GM19455 (cell line): Measurements from ENCODE around the gene AP3B1.
"Not testable (repeated sequence)": the region's sequence is repeated elsewhere in the genome, so short reads cannot be mapped to it uniquely, and the experiment has no call there.

Experiments used
- ATAC-seq: cut with Tn5 transposase; IDR thresholded peaks from one replicate; pipeline ENCODE4 v1.9.1; 2021; ENCODE audit not compliant: unreplicated experiment

AP3B1 gene

DNA sequence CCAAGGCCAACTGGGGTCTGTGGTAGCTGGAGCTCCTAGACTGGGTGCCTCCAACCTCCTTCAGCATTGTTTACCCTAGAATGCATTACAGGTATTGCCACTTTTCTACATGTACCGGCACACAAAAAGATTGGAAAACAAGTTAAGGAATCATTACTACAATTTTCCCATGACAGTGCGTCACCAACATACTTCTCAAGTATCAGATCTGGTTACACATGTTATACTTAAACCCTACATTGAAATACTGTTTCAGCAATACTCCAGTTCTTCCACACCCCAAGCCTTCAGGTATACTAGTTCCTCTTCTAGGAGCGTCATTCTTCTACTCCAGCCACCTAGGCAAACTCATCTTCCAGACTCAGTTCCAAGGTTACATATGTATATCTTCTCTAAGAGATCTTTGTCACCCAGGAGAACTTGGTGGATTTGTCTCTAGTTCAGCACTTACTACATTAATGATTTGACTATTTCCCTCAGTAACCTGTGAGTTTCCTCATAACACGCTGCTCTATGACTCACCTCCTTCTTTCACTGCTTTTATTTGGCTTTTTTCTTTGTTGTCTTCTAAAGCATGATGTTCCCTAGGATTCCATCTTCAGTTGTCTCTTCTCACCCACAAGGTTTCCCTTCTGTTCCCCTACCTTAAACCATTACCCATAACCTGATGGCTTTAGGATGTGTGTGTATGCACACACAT is 217.0 kb downstream of the AP3B1 start:
- ATAC-seq: no peak

DNA sequence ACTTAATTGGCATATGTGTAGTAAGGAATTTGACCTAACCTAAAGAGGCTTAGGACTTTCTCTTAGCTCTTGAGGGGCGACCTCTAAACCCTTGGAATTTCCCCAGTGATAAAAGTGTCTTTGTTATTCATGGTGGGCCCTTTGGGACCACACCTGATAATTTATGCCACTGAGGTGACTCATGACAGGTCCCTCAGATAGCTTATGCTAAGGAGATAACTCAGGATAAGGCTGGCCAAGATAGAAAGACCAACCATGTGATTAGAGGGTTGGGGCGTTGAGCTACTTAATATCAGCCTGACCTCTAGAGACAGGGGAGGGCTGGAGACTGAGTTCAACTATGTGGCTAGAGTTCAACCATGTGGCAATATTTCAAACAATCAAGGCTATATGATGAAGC is 218.1 kb downstream of the AP3B1 start:
- ATAC-seq: no peak

DNA sequence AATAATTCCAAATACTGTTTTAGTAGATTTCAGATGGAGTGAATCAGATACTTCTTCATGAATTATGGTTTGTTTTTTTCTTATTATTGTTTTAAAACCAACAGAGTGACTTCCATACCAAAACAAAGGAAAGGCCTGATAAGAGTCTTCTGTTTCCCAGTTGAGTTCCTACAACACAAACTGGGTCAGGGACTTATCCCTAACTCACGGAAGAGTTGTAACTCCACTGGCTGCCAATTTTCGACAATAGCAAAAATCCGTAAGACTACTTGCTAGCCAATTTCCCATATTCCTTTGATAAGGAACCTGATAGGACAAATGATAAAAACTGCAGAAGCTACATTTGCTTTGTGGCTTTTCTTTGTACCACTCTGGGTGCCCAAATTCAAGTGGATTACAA is 219.2 kb downstream of the AP3B1 start:
- ATAC-seq: no peak

DNA sequence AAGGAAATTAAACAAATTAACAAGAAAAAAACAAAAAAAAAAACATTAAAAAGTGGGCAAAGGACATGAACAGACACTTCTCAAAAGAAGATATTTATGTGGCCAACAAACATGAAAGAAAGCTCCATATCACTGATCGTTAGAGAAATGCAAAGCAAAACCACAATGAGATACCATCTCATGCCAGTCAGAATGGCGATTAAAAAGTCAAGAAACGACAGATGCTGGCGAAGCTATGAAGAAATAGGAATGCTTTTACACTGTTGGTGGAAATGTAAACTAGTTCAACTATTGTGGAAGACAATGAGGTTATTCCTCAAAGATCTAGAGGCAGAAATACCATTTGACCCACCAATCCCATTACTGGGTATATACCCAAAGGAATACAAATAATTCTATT is 223.8 kb downstream of the AP3B1 start:
- not testable (repeated sequence) for ATAC-seq

DNA sequence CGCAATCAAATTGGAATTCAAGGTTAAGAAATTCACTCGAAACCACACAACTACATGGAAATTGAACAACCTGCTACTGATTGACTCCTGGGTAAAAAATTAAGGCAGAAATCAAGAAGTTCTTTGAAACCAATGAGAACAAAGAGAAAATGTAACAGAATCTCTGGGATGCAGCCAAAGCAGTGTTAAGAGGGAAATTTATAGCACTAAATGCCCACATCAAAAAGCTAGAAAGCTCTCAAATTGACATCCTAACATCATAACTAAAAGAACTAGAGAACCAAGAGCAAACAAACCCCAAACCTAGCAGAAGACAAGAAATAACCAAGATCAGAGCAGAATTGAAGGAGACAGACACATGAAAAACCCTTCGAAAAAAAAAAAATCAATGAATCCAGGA is 226.9 kb downstream of the AP3B1 start:
- ATAC-seq: not testable (repeated sequence)

DNA sequence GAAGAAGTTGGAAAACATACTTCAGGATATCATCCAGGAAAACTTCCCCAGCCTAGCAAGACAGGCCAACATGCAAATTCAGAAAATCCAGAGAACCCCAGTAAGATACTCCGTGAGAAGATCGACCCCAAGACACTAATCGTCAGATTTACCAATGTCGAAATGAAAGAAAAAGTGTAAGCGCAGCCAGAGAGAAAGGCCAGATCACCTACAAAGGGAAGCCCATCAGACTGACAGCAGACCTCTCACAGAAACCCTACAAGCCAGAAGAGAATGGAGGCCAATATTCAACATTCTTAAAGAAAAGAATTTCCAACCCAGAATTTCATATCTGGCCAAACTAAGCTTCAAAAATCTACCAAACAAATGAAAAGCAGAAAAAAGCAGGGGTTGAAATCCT is 227.8 kb downstream of the AP3B1 start:
- ATAC-seq: not testable (repeated sequence)

DNA sequence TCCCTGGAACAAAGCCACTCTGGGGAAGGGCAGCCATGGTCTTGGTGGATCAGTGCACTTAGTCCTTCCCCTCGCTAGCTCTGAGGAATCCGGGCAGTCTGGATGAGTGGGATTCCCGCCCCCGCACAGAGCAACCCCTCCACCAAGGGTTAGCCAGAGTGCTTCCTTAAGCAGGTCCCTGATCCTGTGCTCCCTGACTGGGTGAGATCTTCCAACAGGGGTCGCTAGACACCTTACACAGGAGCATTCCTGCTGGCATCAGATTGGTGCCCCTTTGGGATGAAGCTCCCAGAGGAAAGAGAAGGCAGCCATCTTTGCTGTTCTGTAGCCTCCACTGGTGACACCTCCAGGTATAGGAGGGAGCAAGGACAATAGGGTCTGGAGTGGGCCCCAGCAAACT is 228.8 kb downstream of the AP3B1 start:
- ATAC-seq: no peak

DNA sequence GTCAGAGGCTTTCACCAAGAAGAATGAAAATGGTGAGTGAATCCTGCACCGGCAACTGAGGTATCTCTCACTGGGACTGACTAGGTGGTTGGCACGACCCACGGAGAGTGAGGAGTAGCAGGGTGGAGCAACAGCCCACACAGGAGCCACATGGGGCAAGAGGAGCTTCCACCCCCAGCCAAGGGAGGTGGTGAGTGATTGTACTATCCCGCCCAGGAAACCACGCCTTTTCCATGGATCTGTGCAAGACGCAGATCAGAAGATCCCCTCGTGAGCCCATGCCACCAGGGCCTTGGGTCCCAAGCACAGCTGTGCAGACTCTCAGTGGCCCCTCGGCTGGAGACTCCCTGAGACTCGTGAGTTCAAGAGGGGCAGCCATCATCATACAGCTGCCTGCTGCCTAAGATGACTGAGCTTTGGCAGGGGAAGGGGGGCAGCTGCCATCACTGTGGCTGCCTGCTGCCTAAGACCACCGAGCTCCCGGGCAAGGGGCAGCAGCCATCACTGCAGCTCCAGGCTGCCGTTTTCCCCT is 229.5 kb downstream of the AP3B1 start:
- no peak for ATAC-seq

DNA sequence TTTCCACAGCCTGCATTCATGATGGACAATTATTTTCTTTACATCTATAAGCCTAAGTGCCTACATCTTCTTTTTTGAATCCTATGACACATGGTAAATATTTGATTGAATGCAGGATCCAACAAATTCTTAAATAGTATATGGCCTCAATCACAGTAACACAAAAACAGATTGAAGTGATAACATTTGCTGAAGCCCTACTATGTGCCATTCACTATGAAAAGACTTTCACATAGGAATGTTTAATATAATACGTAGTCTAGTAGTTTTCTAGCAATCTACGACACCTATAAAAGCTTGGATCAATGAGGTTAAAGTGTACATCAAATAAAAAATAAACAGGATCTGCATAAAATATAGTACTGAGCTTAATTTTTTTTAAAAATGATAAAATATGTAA is 231.0 kb downstream of the AP3B1 start:
- no peak for ATAC-seq

DNA sequence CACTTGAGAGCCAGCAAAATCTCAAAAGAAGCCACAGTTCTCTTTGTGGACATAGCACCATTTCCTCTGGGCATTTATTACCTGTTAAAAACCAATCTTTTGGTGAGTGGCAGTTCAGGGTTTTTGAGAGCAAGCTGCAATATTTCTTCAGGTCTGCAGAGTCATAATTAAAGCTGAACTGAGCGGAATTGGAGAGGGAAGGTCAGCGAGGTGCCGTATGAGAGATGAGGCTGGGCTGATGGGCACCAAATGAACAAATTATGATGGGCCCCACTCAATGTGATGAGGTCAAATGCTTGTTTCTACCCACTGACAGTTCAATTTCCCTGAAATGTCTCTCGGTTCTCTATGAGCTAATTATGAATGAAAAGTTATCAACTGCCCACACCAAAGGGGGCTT is 231.9 kb downstream of the AP3B1 start:
- no peak for ATAC-seq

DNA sequence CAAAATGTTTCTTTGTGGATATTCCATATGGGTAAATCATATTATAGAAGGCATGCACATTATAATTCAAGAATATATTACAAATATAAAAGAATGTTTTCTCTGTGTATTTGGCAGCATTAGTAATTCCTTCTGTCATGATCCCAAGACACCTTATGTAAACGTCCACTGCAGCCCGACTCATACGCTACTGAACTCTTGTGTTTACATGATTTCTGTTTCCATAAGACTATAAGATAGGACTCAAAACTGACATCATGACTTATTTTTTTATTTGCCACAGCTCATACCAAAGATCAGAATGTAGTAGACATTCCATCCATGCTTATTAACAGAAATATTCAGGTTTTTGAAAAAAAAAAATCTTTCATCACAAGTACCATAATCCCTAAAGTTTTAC is 234.1 kb downstream of the AP3B1 start:
- ATAC-seq: no peak

DNA sequence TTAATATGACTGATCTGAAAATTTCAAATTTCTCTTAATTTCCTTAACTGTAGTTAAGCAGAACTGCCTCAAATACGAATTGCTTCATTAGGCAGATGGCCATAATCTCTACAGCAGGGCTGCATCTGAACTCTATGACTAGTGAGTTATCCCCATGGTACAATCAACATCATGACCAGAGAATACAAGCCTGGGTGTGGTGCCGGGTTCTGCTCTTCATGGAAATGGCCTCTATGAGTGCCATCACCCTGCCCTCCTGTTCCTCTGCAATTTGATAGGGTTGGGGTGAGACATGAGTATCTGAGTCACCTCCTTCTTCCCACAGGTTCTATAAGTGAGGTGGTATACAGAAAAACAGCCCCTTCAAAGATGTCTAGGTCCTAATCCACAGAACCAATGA is 235.9 kb downstream of the AP3B1 start:
- ATAC-seq: no peak

DNA sequence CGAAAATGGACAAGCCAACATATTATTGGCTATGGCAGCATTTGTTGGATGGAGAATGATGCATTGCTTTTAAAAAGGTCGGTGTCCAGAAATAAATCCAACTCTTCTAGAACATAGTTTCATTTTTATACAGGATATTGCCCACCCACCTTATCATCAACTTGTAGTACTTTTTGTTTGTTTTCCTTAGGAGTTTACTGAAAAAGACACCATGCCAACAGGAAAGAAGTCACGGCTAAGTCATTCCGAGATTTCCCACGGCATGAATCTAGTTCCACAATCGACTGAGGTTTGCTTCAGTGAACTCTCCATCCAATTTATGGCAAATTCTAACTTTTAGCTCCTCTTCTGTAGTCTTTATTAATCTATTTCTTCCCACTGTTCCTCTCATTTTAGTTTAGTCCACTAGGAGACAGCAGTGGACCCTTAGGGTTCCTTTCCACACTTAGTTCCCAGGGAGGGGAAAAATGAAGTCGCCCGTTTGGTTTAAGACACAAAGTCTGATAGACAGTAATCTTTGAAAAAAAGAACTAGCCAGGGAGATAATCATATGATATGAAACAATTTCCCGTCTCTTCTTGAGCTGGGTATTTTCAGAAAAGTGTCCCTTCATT is 237.5 kb downstream of the AP3B1 start:
- ATAC-seq: no peak

DNA sequence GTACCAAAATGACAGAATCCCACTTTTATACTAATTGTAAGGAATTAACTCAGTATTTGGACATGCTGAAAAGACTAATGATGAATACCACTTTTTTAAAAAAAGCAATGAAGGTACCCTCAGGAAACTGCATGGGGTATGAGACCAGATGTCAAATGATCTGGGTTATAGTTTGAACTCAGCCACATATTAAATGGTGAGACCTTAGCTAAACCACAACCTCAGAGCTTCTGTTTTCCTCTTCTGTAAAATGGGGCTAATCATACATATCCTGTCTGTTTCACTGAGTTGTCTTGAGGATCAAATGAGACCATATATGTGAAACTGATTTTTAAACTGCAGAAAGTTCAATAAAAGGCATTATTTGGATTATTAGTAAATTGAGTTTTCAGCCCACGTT is 238.4 kb downstream of the AP3B1 start:
- no peak for ATAC-seq

DNA sequence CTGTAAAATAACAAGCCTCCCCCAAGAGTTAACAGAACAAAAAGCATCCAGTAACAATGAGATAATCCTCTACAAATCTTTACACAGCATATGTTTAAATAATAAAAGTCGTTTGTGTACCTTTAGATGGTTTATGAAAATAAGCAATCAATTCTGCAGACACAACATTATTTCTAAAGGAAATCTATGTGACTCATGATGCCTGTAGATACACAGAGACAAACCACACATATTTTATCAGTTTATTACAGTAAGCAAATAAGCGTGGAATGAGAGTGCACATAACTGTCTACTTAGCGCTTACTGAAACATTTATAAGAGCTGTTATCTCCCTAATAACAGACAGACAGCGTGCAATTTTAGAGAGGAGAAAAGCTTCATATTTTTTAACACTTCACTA is 243.6 kb downstream of the AP3B1 start:
- no peak for ATAC-seq

DNA sequence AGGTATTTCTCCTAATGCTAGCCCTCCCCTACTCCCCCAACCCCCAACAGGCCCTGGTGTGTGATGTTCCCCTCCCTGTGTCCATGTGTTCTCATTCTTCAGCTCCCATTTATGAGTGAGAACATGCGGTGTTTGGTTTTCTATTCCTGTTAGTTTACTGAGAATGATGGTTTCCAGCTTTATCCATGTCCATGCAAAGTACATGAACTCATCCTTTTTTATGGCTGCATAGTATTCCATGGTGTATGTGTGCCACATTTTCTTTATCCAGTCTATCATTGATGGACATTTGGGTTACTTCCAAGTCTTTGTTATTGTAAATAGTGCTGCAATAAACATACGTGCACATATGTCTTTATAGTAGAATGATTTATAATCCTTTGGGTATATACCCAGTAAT is 247.7 kb downstream of the AP3B1 start:
- ATAC-seq: not testable (repeated sequence)

DNA sequence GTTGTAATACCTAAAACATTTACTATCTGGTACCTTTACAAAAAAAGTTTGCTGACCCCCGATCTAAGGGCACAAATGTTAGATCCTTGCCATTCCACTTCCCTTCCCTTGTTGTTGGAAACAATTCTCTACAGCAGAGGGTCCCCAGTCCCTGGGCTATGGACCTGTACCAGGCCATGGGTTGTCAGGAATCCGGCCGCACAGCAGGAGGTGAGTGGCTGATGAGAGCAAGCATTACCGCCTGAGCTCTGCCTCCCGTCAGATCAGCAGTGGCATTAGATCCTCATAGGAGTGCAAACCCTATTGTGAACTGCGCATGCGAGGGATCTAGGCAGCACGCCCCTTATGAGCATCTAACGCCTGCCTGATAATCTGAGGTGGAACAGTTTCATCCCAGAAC is 248.5 kb downstream of the AP3B1 start:
- no peak for ATAC-seq

DNA sequence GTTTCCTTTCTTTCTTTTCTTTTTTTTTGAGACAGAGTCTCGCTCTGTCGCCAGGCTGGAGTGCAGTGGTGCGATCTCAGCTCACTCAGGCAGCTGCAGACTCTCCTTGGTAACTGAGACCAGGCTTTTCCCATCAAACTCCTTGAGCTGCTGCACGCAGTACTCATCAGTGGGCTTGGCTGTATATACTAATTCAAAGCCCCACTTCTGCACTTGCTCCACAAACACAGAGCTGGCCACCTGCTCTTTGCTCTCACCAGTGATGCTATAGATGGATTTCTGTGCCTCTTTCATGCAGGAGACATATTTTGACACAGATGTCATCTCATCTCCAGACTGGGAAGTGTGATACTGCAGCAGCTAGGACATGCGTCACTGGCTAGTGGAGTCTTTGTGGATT is 252.7 kb downstream of the AP3B1 start:
- no peak for ATAC-seq

DNA sequence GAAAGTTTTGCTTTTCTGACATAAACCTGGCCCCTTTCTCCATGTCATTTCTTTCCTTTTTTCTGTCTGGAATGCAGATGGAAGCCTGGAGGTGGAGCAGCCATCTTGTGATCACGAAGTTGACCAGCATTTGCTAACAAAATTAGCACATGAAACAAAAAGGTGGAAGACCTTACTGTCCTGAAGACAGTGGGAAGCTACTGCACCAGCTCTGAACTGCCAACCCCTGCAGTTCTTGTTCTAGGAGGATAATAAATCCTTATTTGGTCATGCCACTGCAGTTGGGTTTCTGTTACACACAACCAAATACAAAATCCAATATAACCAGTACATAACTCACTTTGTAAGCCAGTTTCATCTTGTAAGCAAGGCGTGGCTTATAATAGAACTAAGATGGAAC is 269.0 kb downstream of the AP3B1 start:
- ATAC-seq: no peak

DNA sequence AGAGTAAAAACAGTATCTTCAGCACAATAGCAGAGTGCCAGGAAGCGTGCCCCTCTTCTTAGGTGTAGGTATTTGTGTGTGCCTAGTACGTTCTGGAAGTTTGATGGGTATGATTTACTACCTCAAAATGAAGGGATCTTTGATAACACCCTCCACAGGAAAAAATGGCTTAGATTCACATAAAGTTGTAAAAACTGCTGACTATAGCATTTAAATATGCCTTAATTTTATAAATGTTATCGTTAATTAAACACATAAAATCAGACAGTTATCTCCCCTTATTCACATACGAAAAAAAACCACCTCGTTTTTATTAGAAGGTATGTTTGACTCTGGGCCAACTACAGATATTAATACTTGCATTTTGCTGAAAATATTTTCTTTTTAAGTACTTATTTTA is 274.8 kb downstream of the AP3B1 start:
- no peak for ATAC-seq

DNA sequence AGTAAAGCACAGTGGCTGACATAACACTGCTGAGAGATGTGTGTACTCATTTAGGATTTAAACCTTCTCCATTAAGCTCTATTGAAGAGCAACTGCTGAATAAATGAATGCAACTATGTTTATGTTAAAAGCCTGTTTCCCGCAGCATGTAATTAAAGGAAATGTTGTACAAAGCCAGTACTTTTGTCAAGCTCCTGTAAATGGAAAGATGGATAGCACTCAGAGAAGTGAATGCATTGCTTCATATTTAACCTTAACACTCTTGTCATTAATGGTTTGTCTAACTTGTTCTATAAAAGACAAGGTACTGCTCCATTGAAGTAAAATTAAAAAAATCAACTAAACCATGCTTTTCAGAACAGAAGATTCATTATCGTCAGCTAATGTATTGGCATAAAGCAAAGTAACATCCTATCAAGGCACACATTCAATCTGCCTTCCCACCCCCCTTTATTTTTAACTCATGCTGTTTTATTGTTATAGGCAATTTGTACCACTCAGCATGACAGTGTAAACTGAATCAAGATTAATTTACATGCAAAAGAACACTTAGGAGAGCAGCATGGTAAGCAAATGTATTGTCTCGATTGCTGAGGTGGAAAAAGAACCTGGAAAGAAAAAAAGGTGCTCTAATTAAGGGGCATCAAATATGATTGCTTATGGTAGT is 277.5 kb downstream of the AP3B1 start:
- no peak for ATAC-seq

DNA sequence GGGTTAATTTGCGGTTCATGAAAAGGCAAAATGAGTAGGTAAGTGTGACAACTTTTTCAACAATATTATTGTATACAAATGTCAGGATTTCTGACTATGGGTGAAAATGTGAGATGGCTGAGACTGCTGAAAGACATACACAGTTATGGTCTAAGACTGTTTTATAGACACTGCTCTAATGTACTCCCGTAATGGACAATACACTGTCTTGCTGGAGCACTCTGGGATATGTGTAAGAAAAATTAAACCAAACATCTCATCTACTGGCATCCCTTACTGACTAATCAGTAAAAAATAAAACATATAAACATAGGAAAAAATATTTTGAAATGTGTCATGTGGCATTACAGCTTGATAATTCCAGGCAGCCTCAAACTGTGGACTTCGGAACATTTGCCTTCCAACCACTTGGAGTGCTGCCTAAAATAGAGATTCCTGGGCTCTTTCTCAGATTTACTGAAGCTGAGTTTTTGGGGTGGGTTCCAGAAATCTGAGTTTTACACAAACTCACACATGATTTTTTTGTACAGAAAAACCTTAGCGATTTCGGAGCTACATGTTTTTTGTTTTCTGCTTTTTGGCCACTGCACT is 284.5 kb downstream of the AP3B1 start:
- ATAC-seq: no peak
